GM12878 (cell line): ENCODE results near the gene ADAMTSL2. TPM values are rescaled to one million over a fixed set of nuclear protein-coding genes. Genes with fewer than 3 reads are reported as not detected.
A peak's percentile ranks its signal among the peaks of the same experiment; 100 is the strongest.

Experiments
- ATAC-seq: fragments of 200-7000 bp; cut with Tn5 transposase; 3 replicates; pipeline ENCODE4 v1.9.1; 2020; ENCODE audit warnings: mild to moderate bottlenecking, moderate library complexity
- Bru-seq: library from RNA; stranded (reverse); fragments of 400-500 nt; gene quantifications from one replicate; lab custom pipeline; 2021; lab: Mats Ljungman, UMichigan
- BruChase-seq, 2 experiments: library from RNA; stranded (reverse); fragments of 400-500 nt; gene quantifications; one replicate each; lab custom pipeline; 2021; lab: Mats Ljungman, UMichigan
- BruUV-seq: library from RNA; stranded (reverse); fragments of 400-500 nt; replicated peaks from 2 replicates; lab custom pipeline; 2021; lab: Mats Ljungman, UMichigan
- CTCF ChIA-PET: fragments of 300-600 bp; sonication (Branson Sonifier 250); formaldehyde crosslinking; extraction: SDS; loops from one replicate; lab custom pipeline; 2021; ENCODE audit warnings: inconsistent platforms; lab: Yijun Ruan, JAX
- POLR2A ChIA-PET: fragments of 350-600 bp; formaldehyde crosslinking; extraction: SDS; loops from one replicate; lab custom pipeline; 2021; ENCODE audit warnings: inconsistent platforms; lab: Charles Lee
- RAD21 ChIA-PET: fragments of 300-600 bp; sonication (Branson Sonifier 250); formaldehyde crosslinking; loops from one replicate; lab custom pipeline; 2023; ENCODE audit warnings: antibody characterized with exemption; ENCODE audit not compliant: unreplicated experiment; lab: Charles Lee
- SMC1A ChIA-PET: fragments of 300-600 bp; sonication (Branson Sonifier 250); formaldehyde crosslinking; loops from one replicate; lab custom pipeline; 2023; ENCODE audit not compliant: unreplicated experiment, uncharacterized antibody; lab: Charles Lee
- DNase-seq: peaks from one replicate; pipeline ENCODE4 v3.0.0-alpha.2; 2011; ENCODE audit warnings: low read depth, low spot score
- FAIRE-seq: peaks from 3 replicates; lab custom pipeline; 2011; peaks lifted over from hg19 to GRCh38; lab: Jason Lieb, UNC
- H2AFZ ChIP-seq: 2 replicates; pipeline ENCODE4 v1.6.0; 2011; ENCODE audit warnings: low read depth, low read length, control low read depth; ENCODE audit not compliant: control insufficient read depth
- H3K27ac ChIP-seq: 2 replicates; pipeline ENCODE4 v1.5.1; 2011; ENCODE audit warnings: control low read depth; ENCODE audit not compliant: control insufficient read depth, insufficient read depth
- H3K27me3 ChIP-seq, 2 experiments: replicated peaks in 1 of 2; 2 replicates each; pipeline versions ENCODE4 v1.6.0 to v1.6.1; 2011; ENCODE audit warnings: low read length in 1 of 2; ENCODE audit not compliant: control insufficient read depth in 2 of 2, insufficient read depth in 2 of 2
- H3K36me3 ChIP-seq, 2 experiments: 2 replicates each; pipeline ENCODE4 v1.5.1; 2011; ENCODE audit warnings: low read length in 1 of 2; ENCODE audit not compliant: control insufficient read depth in 2 of 2, insufficient read depth in 2 of 2
- H3K4me1 ChIP-seq: 2 replicates; pipeline ENCODE4 v1.6.1; 2011; ENCODE audit warnings: mild to moderate bottlenecking, low read length, moderate library complexity, mixed read lengths; ENCODE audit not compliant: control insufficient read depth, insufficient read depth
- H3K4me2 ChIP-seq: 2 replicates; pipeline ENCODE4 v1.6.0; 2011; ENCODE audit warnings: control low read depth; ENCODE audit not compliant: control insufficient read depth, insufficient read depth
- H3K4me3 ChIP-seq: fragments of 200-600 bp; sonication (generic); 2 replicates; pipeline ENCODE4 v1.5.1; 2016
- H3K79me2 ChIP-seq: 2 replicates; pipeline ENCODE4 v1.6.0; 2011; ENCODE audit warnings: low read length; ENCODE audit not compliant: control insufficient read depth, insufficient read depth
- H3K9ac ChIP-seq: 2 replicates; pipeline ENCODE4 v1.8.0; 2011; ENCODE audit warnings: low read length, control low read depth, mixed read lengths; ENCODE audit not compliant: control insufficient read depth, insufficient read depth
- H3K9me3 ChIP-seq: replicated peaks from 3 replicates; pipeline ENCODE4 v1.5.1; 2011; ENCODE audit warnings: mild to moderate bottlenecking, low read length; ENCODE audit not compliant: control insufficient read depth, insufficient read depth
- H4K20me1 ChIP-seq: 2 replicates; pipeline ENCODE4 v1.6.0; 2011; ENCODE audit not compliant: control insufficient read depth, insufficient read depth
- BACH1 ChIP-seq: fragments of 450-650 bp; IDR thresholded peaks from 2 replicates; pipeline ENCODE4 v1.6.1; 2017; ENCODE audit warnings: mild to moderate bottlenecking, borderline replicate concordance
- CEBPB ChIP-seq, 2 experiments: fragments of 150-350 bp in 1 of 2; IDR thresholded peaks; 2 replicates each; pipeline ENCODE4 v1.6.1; 2012 to 2014; ENCODE audit warnings: low read depth in 2 of 2, low read length in 2 of 2, borderline replicate concordance in 1 of 2, inconsistent platforms in 1 of 2
- EGR1 ChIP-seq, 2 experiments: IDR thresholded peaks; 1 replicate in 1 of 2; 2 replicates in 1 of 2; pipeline ENCODE4 v1.6.1; 2011 to 2012; ENCODE audit warnings: low read depth in 2 of 2, low read length in 2 of 2, borderline replicate concordance in 1 of 2, mild to moderate bottlenecking in 1 of 2, moderate library complexity in 1 of 2
- HDAC6 ChIP-seq: fragments of 200-600 bp; sonication (generic); IDR thresholded peaks from one replicate; pipeline ENCODE4 v1.8.0; 2017; ENCODE audit warnings: antibody characterized with exemption; ENCODE audit not compliant: unreplicated experiment
- TAF1 ChIP-seq: IDR thresholded peaks from 2 replicates; pipeline ENCODE4 v1.6.1; 2011; ENCODE audit warnings: mild to moderate bottlenecking, low read depth, low read length, borderline replicate concordance
- TCF12 ChIP-seq: IDR thresholded peaks from 2 replicates; pipeline ENCODE4 v1.6.1; 2011; ENCODE audit warnings: low read depth, mild to moderate bottlenecking, low read length
- WGBS: methylation state at CpG from one replicate; pipeline ENCODE4 v1.1.6; 2016; ENCODE audit warnings: low lambda C conversion rate; ENCODE audit not compliant: insufficient replicate concordance, insufficient coverage; ENCODE audit errors: missing lambda C conversion rate; 5-methylcytosine and 5-hydroxymethylcytosine counted together
- in situ Hi-C: fragments of 300-500 bp; cut with MboI; formaldehyde crosslinking; loops from 9 replicates; pipeline ENCODE4 v1.14.3; 2018; ENCODE audit warnings: mixed read lengths
- intact Hi-C: fragments of 100-400 bp; cut with micrococcal nuclease; formaldehyde crosslinking; loops from one replicate; pipeline ENCODE4 v1.14.2; 2022; ENCODE audit not compliant: unreplicated experiment
- long read RNA-seq, 2 experiments: library from polyadenylated mRNA; unstranded; transcript quantifications; one replicate each; pipeline ENCODE4 v2.0.0, GENCODE V29; 2019 to 2020
- polyA minus RNA-seq, 3 experiments: library from RNA; depleted of rRNA, polyadenylated mRNA; stranded (reverse); fragments of >200 nt; gene quantifications; 2 replicates each; pipeline ENCODE4 v1.2.3, GENCODE V29; 2011
- polyA plus RNA-seq, 11 experiments: library from polyadenylated mRNA; depleted of rRNA in 4 of 11; unstranded in 6 of 11; stranded (reverse) in 5 of 11; fragments of >200 nt; fragmentation: Nextera tagmentation in 4 of 11; fragmentation: Illumina TruSeq in 1 of 11; extraction: Ambion mirVana in 4 of 11; extraction: Trizol in 1 of 11; gene quantifications; 1 replicate in 1 of 11; 2 replicates in 10 of 11; pipeline versions ENCODE4 v1.2.1 to v1.2.3, GENCODE V29; 2011 to 2016; ENCODE audit warnings: inconsistent platforms in 2 of 11, missing spikeins in 2 of 11, low read depth in 1 of 11
- total RNA-seq, 4 experiments: library from RNA; depleted of rRNA in 3 of 4; stranded (reverse); fragments of >200 nt in 3 of 4; fragmentation: Illumina TruSeq in 1 of 4; extraction: Trizol in 1 of 4; gene quantifications; 2 replicates each; pipeline versions ENCODE4 v1.2.1 to v1.2.3, GENCODE V29; 2013 to 2021
- TF ChIP-seq, protein P1 (sequence below): IDR thresholded peaks from 2 replicates; pipeline ENCODE4 v1.6.1; 2012; ENCODE audit warnings: low read depth, low read length, improper control_type of control experiment

ADAMTSL2 gene
- not detected in 2 replicates for total RNA-seq (2013; cell fraction: nucleolus; rRNA removed)
- total RNA-seq (2014; rRNA removed) (not detected in 2 replicates), total RNA-seq (2014; rRNA removed; fragmentation: Illumina TruSeq; extraction: Trizol) (not detected in 2 replicates), total RNA-seq (2021) (0.05 TPM in 1 of 2 replicates, not detected in the other), polyA plus RNA-seq (2011; rRNA removed) (0.07 TPM in 1 of 2 replicates, not detected in the other), polyA plus RNA-seq (2014; fragmentation: Illumina TruSeq; extraction: Trizol) (not detected in 2 replicates), polyA plus RNA-seq (2014; fragmentation: Nextera tagmentation; extraction: Ambion mirVana) (not detected), polyA plus RNA-seq (2014; rRNA removed) (0.04 TPM in 1 of 2 replicates, not detected in the other), polyA plus RNA-seq (2016; fragmentation: Nextera tagmentation; extraction: Ambion mirVana) (not detected), polyA minus RNA-seq (2011; rRNA and poly(A)+ RNA removed) (0.21 and 0.22 TPM in 2 replicates), Bru-seq, nascent RNA (percentile 4 among the genes with signal in this experiment), BruChase-seq, experiment 1, labeled RNA remaining after a 6-hour chase (percentile 7 among the genes with signal in this experiment), BruChase-seq, experiment 2, labeled RNA remaining after a 2-hour chase (not detected)
- not detected for polyA plus RNA-seq (2011; ENCODE audit: low read depth)
- 0.10 and 0.12 TPM in 2 replicates for polyA plus RNA-seq (2011; cell fraction: cytosol; rRNA removed)
- polyA plus RNA-seq (2011; cell fraction: nucleus; rRNA removed) = 0.35 and 0.40 TPM in 2 replicates
- polyA plus RNA-seq (2012) = 0.10 TPM in 1 of 2 replicates, not detected in the other
- polyA minus RNA-seq (2011; cell fraction: cytosol; rRNA and poly(A)+ RNA removed) = not detected in 2 replicates
- polyA minus RNA-seq (2011; cell fraction: nucleus; rRNA and poly(A)+ RNA removed) = 0.12 and 0.19 TPM in 2 replicates
- long read RNA-seq, experiment 1 = 0 reads
- long read RNA-seq, experiment 2 = 0 reads

DNA sequence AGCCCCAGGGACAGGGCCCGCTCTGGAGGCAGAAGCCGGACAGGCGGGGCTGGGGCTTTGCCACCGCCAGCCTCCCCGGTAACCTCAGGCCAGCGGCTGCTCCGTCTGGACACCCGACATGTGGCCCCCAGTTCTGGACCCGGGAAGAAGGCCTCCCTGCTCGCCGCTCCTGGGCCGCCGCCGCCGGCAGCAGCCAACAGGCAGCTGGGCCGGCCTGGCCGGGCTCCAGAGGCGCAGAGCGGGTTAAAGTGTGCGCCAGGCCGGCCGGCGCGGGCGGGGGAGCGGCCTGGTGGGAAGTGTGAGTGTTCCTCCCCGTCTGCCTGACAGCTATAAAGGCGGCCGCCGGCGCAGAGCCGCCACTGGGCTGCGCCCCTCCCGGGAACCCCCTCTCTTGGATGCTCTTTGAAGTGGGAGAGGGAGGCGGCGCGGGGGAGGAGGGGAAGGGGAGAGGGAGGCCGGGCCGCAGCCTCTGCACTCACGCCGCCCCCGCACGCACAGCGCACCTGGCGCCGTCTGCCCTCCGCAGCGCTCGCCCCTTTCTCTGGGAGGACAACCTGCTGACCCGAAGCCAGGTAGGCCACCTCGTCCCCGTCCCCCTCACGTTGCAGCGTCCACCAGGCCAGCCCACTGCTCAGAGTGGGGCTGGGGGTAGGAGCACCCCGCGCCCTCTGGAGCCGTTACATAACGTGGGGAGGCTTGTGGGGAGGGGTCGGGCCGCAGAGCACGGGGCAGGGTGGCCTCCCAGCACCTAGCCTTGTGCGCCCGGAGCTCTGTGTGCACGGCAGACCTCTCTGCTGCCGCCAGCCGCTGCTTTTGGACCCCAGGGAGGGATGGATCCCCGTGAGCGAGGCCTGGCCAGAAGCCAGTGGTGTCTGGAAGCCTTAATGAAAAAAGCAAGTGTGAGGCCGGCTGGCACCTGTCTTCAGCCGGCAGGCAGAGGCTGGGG lies at the start of gene ADAMTSL2:
Gene ADAMTSL2, plus strand, starts transcription at position 359 of the 946 bp plus-strand sequence. CDS start 2,009 bp downstream, outside the sequence.
- DNase-seq = no peak
- POLR2A ChIA-PET = no interaction called here
- in situ Hi-C loops (loop anchor here (5.0 to 25.0 kb wide), 2 partner anchors 478 to 563 kb away; no protein-coding TSS in a partner anchor), intact Hi-C loops (no loop called here)
- Histone ChIP-seq H3K27me3 (peaks cover 6 to 8% of the 10 kb centered on the region in 2 experiments; a peak in 2 of 4 replicates), H3K27ac (no peak within 1 kb of the TSS), H3K4me3 (no peak within 1 kb of the TSS), H3K4me2 (no peak within 1 kb of the TSS), H3K79me2 (no peaks in the 10 kb centered on the region), H3K9ac (no peak within 1 kb of the TSS), H3K4me1 (no peaks in the 10 kb centered on the region), H4K20me1 (no peaks in the 10 kb centered on the region), H2AFZ (no peak within 1 kb of the TSS), H3K9me3 (no peaks in the 10 kb centered on the region), H3K36me3 (no peaks in the 10 kb centered on the region)
- SMC1A ChIA-PET = no interaction called here
- CTCF ChIA-PET = no interaction called here
- peak; percentile 51 for ATAC-seq
- BruUV-seq = no TSS peak
- TF ChIP-seq, protein P1, sequence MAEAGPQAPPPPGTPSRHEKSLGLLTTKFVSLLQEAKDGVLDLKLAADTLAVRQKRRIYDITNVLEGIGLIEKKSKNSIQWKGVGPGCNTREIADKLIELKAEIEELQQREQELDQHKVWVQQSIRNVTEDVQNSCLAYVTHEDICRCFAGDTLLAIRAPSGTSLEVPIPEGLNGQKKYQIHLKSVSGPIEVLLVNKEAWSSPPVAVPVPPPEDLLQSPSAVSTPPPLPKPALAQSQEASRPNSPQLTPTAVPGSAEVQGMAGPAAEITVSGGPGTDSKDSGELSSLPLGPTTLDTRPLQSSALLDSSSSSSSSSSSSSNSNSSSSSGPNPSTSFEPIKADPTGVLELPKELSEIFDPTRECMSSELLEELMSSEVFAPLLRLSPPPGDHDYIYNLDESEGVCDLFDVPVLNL = no peak
- TF ChIP-seq BACH1 (no peak), HDAC6 (no peak), EGR1 (IDR thresholded peaks at IDR 0.05; ENCODE audit: borderline replicate concordance in 1 of 2, low read depth in 2 of 2, low read length in 2 of 2) (peak in 1 of 2 experiments; percentile 86; a peak in 2 of 3 replicates), TAF1 (no peak), TCF12 (0 out of 2 replicates have a peak, but pooled peaks have one; percentile 17), CEBPB (IDR thresholded peaks at IDR 0.05; ENCODE audit: borderline replicate concordance in 1 of 2, low read depth in 2 of 2, low read length in 2 of 2) (no peak)
- RAD21 ChIA-PET = interaction anchor here (1.6 to 1.7 kb wide), 2 partner anchors 46 to 192 kb away, joined by 3 to 5 read pairs; no protein-coding TSS in a partner anchor
- no peak for FAIRE-seq
- 13% methylated on average over 54 of the region's 70 CpGs for WGBS
